HepG2 (cell line): ENCODE data around the gene RPL27A. TPM values are rescaled to one million over a fixed set of nuclear protein-coding genes. Genes with fewer than 3 reads are reported as not detected.

Experiments
- HMGA1 ChIP-seq: sonication (generic); formaldehyde crosslinking; conservative IDR thresholded peaks from 2 replicates; pipeline ENCODE4 v1.4.0; 2020; ENCODE audit warnings: missing genetic modification reagents
- IKZF4 ChIP-seq: sonication (generic); formaldehyde crosslinking; IDR thresholded peaks from 2 replicates; pipeline ENCODE4 v1.5.1; 2020; ENCODE audit warnings: borderline replicate concordance, mild to moderate bottlenecking, low read depth, missing genetic modification reagents; ENCODE audit errors: not compliant biosample characterization
- KDM5A ChIP-seq: fragments of 200-600 bp; sonication (generic); IDR thresholded peaks from 2 replicates; pipeline ENCODE4 v1.7.0; 2018; ENCODE audit warnings: antibody characterized with exemption, mild to moderate bottlenecking, low read length, borderline replicate concordance
- KLF11 ChIP-seq: IDR thresholded peaks from 2 replicates; pipeline ENCODE4 v1.6.1; 2016; ENCODE audit warnings: missing compliant biosample characterization
- NCOA1 ChIP-seq: sonication (generic); formaldehyde crosslinking; IDR thresholded peaks from 2 replicates; pipeline ENCODE4 v1.9.0; 2021; ENCODE audit warnings: missing genetic modification reagents
- NFYC ChIP-seq: IDR thresholded peaks from 2 replicates; pipeline ENCODE4 v1.6.1; 2016; ENCODE audit warnings: missing genetic modification reagents, missing compliant biosample characterization
- NR2C2 ChIP-seq: sonication (generic); formaldehyde crosslinking; IDR thresholded peaks from 2 replicates; pipeline ENCODE4 v1.4.0; 2020; ENCODE audit warnings: missing genetic modification reagents, mild to moderate bottlenecking, moderate library complexity, borderline replicate concordance
- RXRB ChIP-seq: IDR thresholded peaks from 2 replicates; pipeline ENCODE4 v1.6.1; 2016; ENCODE audit warnings: borderline replicate concordance, missing genetic modification reagents, missing compliant biosample characterization
- SP1 ChIP-seq, 2 experiments: fragments of 450-650 bp in 1 of 2; sonication (generic) in 1 of 2; formaldehyde crosslinking in 1 of 2; IDR thresholded peaks; 2 replicates each; pipeline versions ENCODE4 v1.4.0 to v1.6.1; 2016 to 2020; ENCODE audit warnings: missing genetic modification reagents in 1 of 2
- TEAD3 ChIP-seq: optimal IDR thresholded peaks from 2 replicates; pipeline ENCODE3; 2016; ENCODE audit warnings: borderline replicate concordance
- ZBTB3 ChIP-seq: sonication (generic); formaldehyde crosslinking; IDR thresholded peaks from 2 replicates; pipeline ENCODE4 v1.4.0; 2020; ENCODE audit warnings: low read depth, mild to moderate bottlenecking, moderate library complexity, missing genetic modification reagents, borderline replicate concordance
- ZNF180 ChIP-seq: sonication (generic); formaldehyde crosslinking; IDR thresholded peaks from 2 replicates; pipeline ENCODE4 v1.4.0; 2020; ENCODE audit warnings: low read depth, missing genetic modification reagents, borderline replicate concordance
- ZNF607 ChIP-seq: sonication (generic); formaldehyde crosslinking; IDR thresholded peaks from 2 replicates; pipeline ENCODE4 v1.5.1; 2020; ENCODE audit warnings: missing genetic modification reagents, mild to moderate bottlenecking, borderline replicate concordance
- ZNF775 ChIP-seq: sonication (generic); formaldehyde crosslinking; IDR thresholded peaks from 2 replicates; pipeline ENCODE4 v1.4.0; 2020; ENCODE audit warnings: missing genetic modification reagents, mild to moderate bottlenecking, moderate library complexity, borderline replicate concordance
- ZNF878 ChIP-seq: sonication (generic); formaldehyde crosslinking; IDR thresholded peaks from 2 replicates; pipeline ENCODE4 v1.8.1; 2023; ENCODE audit warnings: mild to moderate bottlenecking, missing genetic modification reagents, moderate library complexity
- polyA plus RNA-seq, 8 experiments: library from polyadenylated mRNA; depleted of rRNA in 3 of 8; stranded (reverse) in 7 of 8; unstranded in 1 of 8; fragments of >200 nt; fragmentation: Illumina TruSeq in 4 of 8; extraction: Trizol in 4 of 8; gene quantifications; 2 replicates each; pipeline versions ENCODE4 v1.2.1 to v1.2.3, GENCODE V29; 2011 to 2016; ENCODE audit warnings: low read depth in 4 of 8, missing spikeins in 1 of 8, mixed read lengths in 1 of 8; ENCODE audit not compliant: insufficient read depth in 1 of 8
- total RNA-seq, 5 experiments: library from RNA; depleted of rRNA; stranded (reverse); fragments of >200 nt; fragmentation: Illumina TruSeq; extraction: Trizol; gene quantifications; 2 replicates each; pipeline ENCODE4 v1.2.3, GENCODE V29; 2016; ENCODE audit warnings: low read depth in 1 of 5
- TF ChIP-seq, protein P1 (sequence below): sonication (generic); formaldehyde crosslinking; IDR thresholded peaks from 2 replicates; pipeline ENCODE4 v1.4.0; 2020; ENCODE audit warnings: mild to moderate bottlenecking, missing genetic modification reagents, borderline replicate concordance
- TF ChIP-seq, protein P2 (sequence below): sonication (generic); formaldehyde crosslinking; IDR thresholded peaks from 2 replicates; pipeline ENCODE4 v1.9.0; 2021; ENCODE audit warnings: missing genetic modification reagents, borderline replicate concordance
- TF ChIP-seq, protein P3 (sequence below): sonication (generic); formaldehyde crosslinking; IDR thresholded peaks from 2 replicates; pipeline ENCODE4 v1.8.0; 2022; ENCODE audit warnings: mild to moderate bottlenecking, missing genetic modification reagents, moderate library complexity
- TF ChIP-seq, protein P4 (sequence below): IDR thresholded peaks from 2 replicates; pipeline ENCODE4 v1.6.1; 2016; ENCODE audit warnings: mild to moderate bottlenecking, missing biosample characterization, missing genetic modification reagents

Gene RPL27A
- total and polyA plus RNA-seq, 2 of the 13 experiments (the other 11 are each of a cell fraction or from before 2014, with no cell fraction given), result 1,531 to 2,153 TPM

DNA sequence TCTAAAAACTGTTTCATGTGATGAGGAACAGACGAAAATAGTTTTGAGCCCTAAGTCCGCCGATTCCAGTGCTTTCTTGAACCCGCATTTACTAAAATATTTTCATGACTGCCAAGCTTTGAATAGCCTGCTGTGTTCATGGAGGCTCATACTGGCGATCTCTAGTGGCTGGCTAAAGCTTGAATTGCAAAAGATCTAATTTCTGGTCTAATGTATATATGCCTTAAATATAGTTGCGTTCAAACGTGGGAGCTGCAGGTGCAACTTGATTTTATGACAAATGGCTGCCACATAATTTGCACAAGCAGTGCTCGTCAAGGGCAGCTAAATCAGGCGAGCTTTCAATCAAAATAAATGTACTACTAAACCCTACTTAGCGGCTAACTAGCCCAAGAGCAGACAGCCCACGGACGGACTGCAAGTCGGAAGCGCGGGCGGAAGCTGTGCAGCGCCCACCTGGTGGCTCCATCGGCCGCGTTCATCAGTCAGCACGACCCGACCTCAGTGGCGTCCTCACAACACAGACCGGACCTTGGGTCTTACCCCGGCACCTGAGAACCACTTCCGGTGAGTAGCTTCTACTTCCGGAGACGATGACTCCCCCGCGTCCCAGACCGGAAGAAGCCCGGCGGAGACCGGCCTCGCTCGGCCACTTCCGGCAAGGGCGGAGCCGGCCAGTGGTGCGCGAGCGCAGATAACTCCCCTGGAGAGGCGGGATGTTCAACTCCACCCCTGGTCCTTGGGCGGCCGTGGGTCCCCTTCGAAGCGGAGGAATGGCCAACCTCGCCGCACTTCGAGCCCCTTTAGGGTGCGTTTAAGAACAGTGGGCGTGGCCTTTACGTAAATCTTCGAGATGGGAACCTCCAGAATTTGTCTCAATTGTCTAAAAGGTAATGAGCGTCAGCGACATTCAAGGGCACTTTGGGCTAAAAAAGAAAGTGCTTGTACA, 6.1 kb downstream of the RPL27A start (continued):
- TF ChIP-seq, protein P1, sequence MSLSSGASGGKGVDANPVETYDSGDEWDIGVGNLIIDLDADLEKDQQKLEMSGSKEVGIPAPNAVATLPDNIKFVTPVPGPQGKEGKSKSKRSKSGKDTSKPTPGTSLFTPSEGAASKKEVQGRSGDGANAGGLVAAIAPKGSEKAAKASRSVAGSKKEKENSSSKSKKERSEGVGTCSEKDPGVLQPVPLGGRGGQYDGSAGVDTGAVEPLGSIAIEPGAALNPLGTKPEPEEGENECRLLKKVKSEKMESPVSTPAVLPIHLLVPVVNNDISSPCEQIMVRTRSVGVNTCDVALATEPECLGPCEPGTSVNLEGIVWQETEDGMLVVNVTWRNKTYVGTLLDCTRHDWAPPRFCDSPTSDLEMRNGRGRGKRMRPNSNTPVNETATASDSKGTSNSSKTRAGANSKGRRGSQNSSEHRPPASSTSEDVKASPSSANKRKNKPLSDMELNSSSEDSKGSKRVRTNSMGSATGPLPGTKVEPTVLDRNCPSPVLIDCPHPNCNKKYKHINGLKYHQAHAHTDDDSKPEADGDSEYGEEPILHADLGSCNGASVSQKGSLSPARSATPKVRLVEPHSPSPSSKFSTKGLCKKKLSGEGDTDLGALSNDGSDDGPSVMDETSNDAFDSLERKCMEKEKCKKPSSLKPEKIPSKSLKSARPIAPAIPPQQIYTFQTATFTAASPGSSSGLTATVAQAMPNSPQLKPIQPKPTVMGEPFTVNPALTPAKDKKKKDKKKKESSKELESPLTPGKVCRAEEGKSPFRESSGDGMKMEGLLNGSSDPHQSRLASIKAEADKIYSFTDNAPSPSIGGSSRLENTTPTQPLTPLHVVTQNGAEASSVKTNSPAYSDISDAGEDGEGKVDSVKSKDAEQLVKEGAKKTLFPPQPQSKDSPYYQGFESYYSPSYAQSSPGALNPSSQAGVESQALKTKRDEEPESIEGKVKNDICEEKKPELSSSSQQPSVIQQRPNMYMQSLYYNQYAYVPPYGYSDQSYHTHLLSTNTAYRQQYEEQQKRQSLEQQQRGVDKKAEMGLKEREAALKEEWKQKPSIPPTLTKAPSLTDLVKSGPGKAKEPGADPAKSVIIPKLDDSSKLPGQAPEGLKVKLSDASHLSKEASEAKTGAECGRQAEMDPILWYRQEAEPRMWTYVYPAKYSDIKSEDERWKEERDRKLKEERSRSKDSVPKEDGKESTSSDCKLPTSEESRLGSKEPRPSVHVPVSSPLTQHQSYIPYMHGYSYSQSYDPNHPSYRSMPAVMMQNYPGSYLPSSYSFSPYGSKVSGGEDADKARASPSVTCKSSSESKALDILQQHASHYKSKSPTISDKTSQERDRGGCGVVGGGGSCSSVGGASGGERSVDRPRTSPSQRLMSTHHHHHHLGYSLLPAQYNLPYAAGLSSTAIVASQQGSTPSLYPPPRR (CRISPR knock-in tag), result peak; percentile 73; the same call in 1 of the 2 replicates
- TF ChIP-seq IKZF4 (CRISPR knock-in tag) (no peak), KDM5A (no peak; the same call in 1 of the 2 replicates), TEAD3 (CRISPR knock-in tag) (peak; percentile 86), NFYC (CRISPR knock-in tag) (peak; percentile 59), ZNF775 (CRISPR knock-in tag) (no peak), ZNF180 (CRISPR knock-in tag) (peak; percentile 79), KLF11 (CRISPR knock-in tag) (peak; percentile 86; the same call in 1 of the 2 replicates), RXRB (CRISPR knock-in tag) (peak; percentile 78), NCOA1 (CRISPR knock-in tag) (no peak; the same call in 1 of the 2 replicates), HMGA1 (CRISPR knock-in tag) (no peak), SP1 (IDR thresholded peaks at IDR 0.05) (no peak), SP1 (CRISPR knock-in tag; IDR thresholded peaks at IDR 0.05) (peak; percentile 44; the same call in 1 of the 2 replicates), NR2C2 (peak; percentile 99), ZNF607 (CRISPR knock-in tag) (peak; percentile 35; the same call in 1 of the 2 replicates), ZBTB3 (no peak), ZNF878 (CRISPR knock-in tag) (peak; percentile 85)
- TF ChIP-seq, protein P2, sequence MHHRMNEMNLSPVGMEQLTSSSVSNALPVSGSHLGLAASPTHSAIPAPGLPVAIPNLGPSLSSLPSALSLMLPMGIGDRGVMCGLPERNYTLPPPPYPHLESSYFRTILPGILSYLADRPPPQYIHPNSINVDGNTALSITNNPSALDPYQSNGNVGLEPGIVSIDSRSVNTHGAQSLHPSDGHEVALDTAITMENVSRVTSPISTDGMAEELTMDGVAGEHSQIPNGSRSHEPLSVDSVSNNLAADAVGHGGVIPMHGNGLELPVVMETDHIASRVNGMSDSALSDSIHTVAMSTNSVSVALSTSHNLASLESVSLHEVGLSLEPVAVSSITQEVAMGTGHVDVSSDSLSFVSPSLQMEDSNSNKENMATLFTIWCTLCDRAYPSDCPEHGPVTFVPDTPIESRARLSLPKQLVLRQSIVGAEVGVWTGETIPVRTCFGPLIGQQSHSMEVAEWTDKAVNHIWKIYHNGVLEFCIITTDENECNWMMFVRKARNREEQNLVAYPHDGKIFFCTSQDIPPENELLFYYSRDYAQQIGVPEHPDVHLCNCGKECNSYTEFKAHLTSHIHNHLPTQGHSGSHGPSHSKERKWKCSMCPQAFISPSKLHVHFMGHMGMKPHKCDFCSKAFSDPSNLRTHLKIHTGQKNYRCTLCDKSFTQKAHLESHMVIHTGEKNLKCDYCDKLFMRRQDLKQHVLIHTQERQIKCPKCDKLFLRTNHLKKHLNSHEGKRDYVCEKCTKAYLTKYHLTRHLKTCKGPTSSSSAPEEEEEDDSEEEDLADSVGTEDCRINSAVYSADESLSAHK (CRISPR knock-in tag), result no peak
- TF ChIP-seq, protein P3, sequence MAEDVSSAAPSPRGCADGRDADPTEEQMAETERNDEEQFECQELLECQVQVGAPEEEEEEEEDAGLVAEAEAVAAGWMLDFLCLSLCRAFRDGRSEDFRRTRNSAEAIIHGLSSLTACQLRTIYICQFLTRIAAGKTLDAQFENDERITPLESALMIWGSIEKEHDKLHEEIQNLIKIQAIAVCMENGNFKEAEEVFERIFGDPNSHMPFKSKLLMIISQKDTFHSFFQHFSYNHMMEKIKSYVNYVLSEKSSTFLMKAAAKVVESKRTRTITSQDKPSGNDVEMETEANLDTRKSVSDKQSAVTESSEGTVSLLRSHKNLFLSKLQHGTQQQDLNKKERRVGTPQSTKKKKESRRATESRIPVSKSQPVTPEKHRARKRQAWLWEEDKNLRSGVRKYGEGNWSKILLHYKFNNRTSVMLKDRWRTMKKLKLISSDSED (CRISPR knock-in tag), result no peak
- TF ChIP-seq, protein P4, sequence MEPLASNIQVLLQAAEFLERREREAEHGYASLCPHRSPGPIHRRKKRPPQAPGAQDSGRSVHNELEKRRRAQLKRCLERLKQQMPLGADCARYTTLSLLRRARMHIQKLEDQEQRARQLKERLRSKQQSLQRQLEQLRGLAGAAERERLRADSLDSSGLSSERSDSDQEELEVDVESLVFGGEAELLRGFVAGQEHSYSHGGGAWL, result peak; percentile 53
